Hindlimb muscle (tissue), 1 donor: Measurements from ENCODE around the gene SIRT2. TPM values are rescaled to one million over a fixed set of nuclear protein-coding genes. Genes with fewer than 3 reads are reported as not detected.
"Not testable (repeated sequence)": the region's sequence is repeated elsewhere in the genome, so short reads cannot be mapped to it uniquely, and the experiment has no call there.

Source experiments
- DNase-seq: peaks from one replicate; pipeline ENCODE4 v3.0.0-alpha.2; 2013
- polyA plus RNA-seq: library from polyadenylated mRNA; unstranded; fragments of 120-200 nt; gene quantifications from one replicate; pipeline ENCODE4 v1.2.1, GENCODE V29; 2013; ENCODE audit not compliant: insufficient read length

The SIRT2 gene
- polyA plus RNA-seq, 1 donor: 98.5 TPM

GRCh38 chr19:38894968-38895367 lies 4.5 kb downstream of the SIRT2 start:
- DNase-seq: no peak

GRCh38 chr19:38893341-38893771 lies 6.1 kb downstream of the SIRT2 start:
- no peak for DNase-seq

GRCh38 chr19:38892841-38893240 lies 6.6 kb downstream of the SIRT2 start:
- no peak for DNase-seq

GRCh38 chr19:38891771-38892170 lies 7.6 kb downstream of the SIRT2 start:
- DNase-seq: no peak

- no peak for DNase-seq
Observed at GRCh38 chr19:38890686-38891085, 8.7 kb downstream of the SIRT2 start.

GRCh38 chr19:38889803-38890202 lies 9.6 kb downstream of the SIRT2 start:
- no peak for DNase-seq

GRCh38 chr19:38888876-38889275 lies 10.5 kb downstream of the SIRT2 start:
- DNase-seq: no peak

- DNase-seq: not testable (repeated sequence)
Observed at GRCh38 chr19:38884691-38885090, 14.7 kb downstream of the SIRT2 start.

- no peak for DNase-seq
Observed at GRCh38 chr19:38883286-38883685, 16.1 kb downstream of the SIRT2 start.

GRCh38 chr19:38880882-38881609 lies 18.4 kb downstream of the SIRT2 start:
- no peak for DNase-seq

GRCh38 chr19:38880076-38880881 lies 19.1 kb downstream of the SIRT2 start:
- DNase-seq: no peak

- no peak for DNase-seq
Observed at GRCh38 chr19:38879400-38879751, 20.0 kb downstream of the SIRT2 start.

GRCh38 chr19:38878575-38879399 lies 20.6 kb downstream of the SIRT2 start:
- DNase-seq: no peak

- no peak for DNase-seq
Observed at GRCh38 chr19:38877781-38878574, 21.4 kb downstream of the SIRT2 start, which contains the start of gene RINL. Gene RINL, minus strand, starts transcription at chr19:38878275. Its CDS starts 1,533 bp downstream, at chr19:38876742.

GRCh38 chr19:38875656-38876395 lies 23.6 kb downstream of the SIRT2 start:
- no peak for DNase-seq

- DNase-seq: not testable (repeated sequence)
Observed at GRCh38 chr19:38873400-38873799, 26.0 kb downstream of the SIRT2 start.

- no peak for DNase-seq
Observed at GRCh38 chr19:38870612-38871011, 28.8 kb downstream of the SIRT2 start.

- peak; percentile 76 for DNase-seq
Observed at GRCh38 chr19:38869836-38870607, 29.4 kb downstream of the SIRT2 start.

GRCh38 chr19:38869160-38869835 lies 30.1 kb downstream of the SIRT2 start:
- DNase-seq: no peak

GRCh38 chr19:38868551-38868950 lies 30.9 kb downstream of the SIRT2 start:
- no peak for DNase-seq
